Upper lobe of right lung (tissue), 1 donor: ENCODE measurements around the gene ASTN2. TPM values are rescaled to one million over a fixed set of nuclear protein-coding genes. Genes with fewer than 3 reads are reported as not detected.

Experiments
- ATAC-seq: fragments of 200-7000 bp; cut with Tn5 transposase; one replicate; pipeline ENCODE4 v1.9.1; 2020; ENCODE audit warnings: mild to moderate bottlenecking, moderate library complexity
- DNase-seq: peaks from one replicate; pipeline ENCODE4 v3.0.0-alpha.2; 2020
- H3K27ac ChIP-seq: fragments of 200-600 bp; one replicate; pipeline ENCODE4 v1.8.0; 2022
- H3K27me3 ChIP-seq: fragments of 200-600 bp; one replicate; pipeline ENCODE4 v1.8.0; 2022; ENCODE audit warnings: mild to moderate bottlenecking
- H3K36me3 ChIP-seq: fragments of 200-600 bp; one replicate; pipeline ENCODE4 v1.8.0; 2022
- H3K4me1 ChIP-seq: fragments of 200-600 bp; one replicate; pipeline ENCODE4 v1.8.0; 2022
- H3K4me3 ChIP-seq: fragments of 200-600 bp; one replicate; pipeline ENCODE4 v1.8.0; 2022; ENCODE audit warnings: mild to moderate bottlenecking
- H3K9me3 ChIP-seq: fragments of 200-600 bp; one replicate; pipeline ENCODE4 v1.8.0; 2022
- intact Hi-C: fragments of 100-400 bp; cut with DNase I; formaldehyde crosslinking; loops from one replicate; pipeline ENCODE4 v1.11.0; 2022
- total RNA-seq: library from RNA; stranded (reverse); fragmentation: NEBNext Ultra II Directional; extraction: Animal tissue kit (Norgen Biotek cat#: 25700); gene quantifications from one replicate; pipeline ENCODE4 v1.2.1, GENCODE V29; 2021
- TF ChIP-seq, protein P1 (sequence below): fragments of 200-600 bp; IDR thresholded peaks from one replicate; pipeline ENCODE4 v1.8.0; 2022; ENCODE audit warnings: antibody characterized with exemption
- donor health status: DM: no; HTN: yes; CAD: no; lungs with severe emphysema.

ASTN2 gene
- total RNA-seq, 1 donor from 2014 or later: 3.8 TPM

GRCh38 chr9:116795821-116796220 lies 619.0 kb downstream of the ASTN2 start:
- ATAC-seq: no peak
- TF ChIP-seq, protein P1, sequence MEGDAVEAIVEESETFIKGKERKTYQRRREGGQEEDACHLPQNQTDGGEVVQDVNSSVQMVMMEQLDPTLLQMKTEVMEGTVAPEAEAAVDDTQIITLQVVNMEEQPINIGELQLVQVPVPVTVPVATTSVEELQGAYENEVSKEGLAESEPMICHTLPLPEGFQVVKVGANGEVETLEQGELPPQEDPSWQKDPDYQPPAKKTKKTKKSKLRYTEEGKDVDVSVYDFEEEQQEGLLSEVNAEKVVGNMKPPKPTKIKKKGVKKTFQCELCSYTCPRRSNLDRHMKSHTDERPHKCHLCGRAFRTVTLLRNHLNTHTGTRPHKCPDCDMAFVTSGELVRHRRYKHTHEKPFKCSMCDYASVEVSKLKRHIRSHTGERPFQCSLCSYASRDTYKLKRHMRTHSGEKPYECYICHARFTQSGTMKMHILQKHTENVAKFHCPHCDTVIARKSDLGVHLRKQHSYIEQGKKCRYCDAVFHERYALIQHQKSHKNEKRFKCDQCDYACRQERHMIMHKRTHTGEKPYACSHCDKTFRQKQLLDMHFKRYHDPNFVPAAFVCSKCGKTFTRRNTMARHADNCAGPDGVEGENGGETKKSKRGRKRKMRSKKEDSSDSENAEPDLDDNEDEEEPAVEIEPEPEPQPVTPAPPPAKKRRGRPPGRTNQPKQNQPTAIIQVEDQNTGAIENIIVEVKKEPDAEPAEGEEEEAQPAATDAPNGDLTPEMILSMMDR: no peak
- no peaks in the 10 kb centered on the region for H3K36me3 ChIP-seq
- no peak overlapping the region for H3K27ac ChIP-seq
- H3K4me1 ChIP-seq: no peaks in the 10 kb centered on the region
- H3K9me3 ChIP-seq: no peaks in the 10 kb centered on the region
- intact Hi-C loops: no loop called here
- no peaks in the 10 kb centered on the region for H3K27me3 ChIP-seq
- no peak for DNase-seq
- H3K4me3 ChIP-seq: no peak overlapping the region

DNA sequence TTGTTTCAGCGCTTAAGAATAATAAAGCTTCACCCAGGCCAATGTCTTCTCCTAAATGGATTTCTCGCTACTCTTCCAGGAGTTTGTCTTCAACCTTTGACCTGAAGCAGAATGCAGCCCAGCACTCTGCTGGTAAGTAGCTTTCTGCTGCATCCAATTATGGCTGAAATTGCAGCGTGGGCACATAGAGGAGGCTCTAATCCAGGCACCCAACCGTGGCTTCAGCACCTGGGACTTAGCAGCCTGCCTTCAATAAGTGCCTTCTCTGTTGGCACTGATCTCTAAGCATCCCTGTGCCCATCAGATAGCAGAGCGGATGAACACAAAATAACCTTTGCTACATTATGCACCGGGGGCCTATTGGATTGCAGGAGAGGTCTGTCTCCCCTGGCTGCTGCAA lies 622.6 kb downstream of the ASTN2 start:
- no peak overlapping the region for H3K27ac ChIP-seq
- intact Hi-C loops: no loop called here
- no peaks in the 10 kb centered on the region for H3K27me3 ChIP-seq
- TF ChIP-seq, protein P1: no peak
- H3K4me3 ChIP-seq: no peak overlapping the region
- ATAC-seq (no peak), DNase-seq (no peak)
- H3K36me3 ChIP-seq: no peaks in the 10 kb centered on the region
- H3K9me3 ChIP-seq: no peaks in the 10 kb centered on the region
- H3K4me1 ChIP-seq: no peaks in the 10 kb centered on the region

DNA sequence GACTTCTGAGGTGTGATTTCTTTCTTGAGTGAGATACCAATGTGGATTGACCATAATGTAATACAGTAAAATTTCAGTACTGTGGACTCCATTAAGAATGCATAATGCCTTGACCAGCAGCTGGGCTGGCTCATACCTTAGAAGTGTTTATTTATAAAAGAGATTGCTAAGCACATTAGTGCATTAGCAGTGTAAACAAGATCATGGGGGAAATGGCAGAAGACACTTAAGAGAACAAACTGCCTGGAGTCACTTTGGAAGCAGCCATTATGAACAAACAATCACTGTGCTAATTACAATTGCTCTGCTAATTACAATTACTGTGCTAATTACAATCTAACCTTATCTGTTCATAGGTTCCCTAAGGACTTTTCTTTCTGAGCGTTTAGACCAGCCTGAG lies 623.5 kb downstream of the ASTN2 start:
- H3K9me3 ChIP-seq: no peaks in the 10 kb centered on the region
- TF ChIP-seq, protein P1: no peak
- H3K27me3 ChIP-seq: no peaks in the 10 kb centered on the region
- no peaks in the 10 kb centered on the region for H3K36me3 ChIP-seq
- H3K4me1 ChIP-seq: no peaks in the 10 kb centered on the region
- H3K27ac ChIP-seq: no peak overlapping the region
- ATAC-seq (no peak), DNase-seq (no peak)
- no peak overlapping the region for H3K4me3 ChIP-seq
- intact Hi-C loops: no loop called here

- Histone ChIP-seq H3K27ac (no peak overlapping the region), H3K9me3 (no peaks in the 10 kb centered on the region), H3K36me3 (no peaks in the 10 kb centered on the region), H3K4me3 (no peak overlapping the region), H3K4me1 (no peaks in the 10 kb centered on the region), H3K27me3 (no peaks in the 10 kb centered on the region)
- intact Hi-C loops: no loop called here
- ATAC-seq (no peak), DNase-seq (no peak)
- TF ChIP-seq, protein P1: no peak
Measured at GRCh38 chr9:116789081-116789480, 625.8 kb downstream of the ASTN2 start.

GRCh38 chr9:116786737-116787136 lies 628.1 kb downstream of the ASTN2 start:
- no peaks in the 10 kb centered on the region for H3K9me3 ChIP-seq
- no peaks in the 10 kb centered on the region for H3K36me3 ChIP-seq
- H3K4me1 ChIP-seq: no peaks in the 10 kb centered on the region
- no peak overlapping the region for H3K27ac ChIP-seq
- DNase-seq (no peak), ATAC-seq (no peak)
- intact Hi-C loops: no loop called here
- no peak overlapping the region for H3K4me3 ChIP-seq
- H3K27me3 ChIP-seq: no peaks in the 10 kb centered on the region
- TF ChIP-seq, protein P1: no peak

DNA sequence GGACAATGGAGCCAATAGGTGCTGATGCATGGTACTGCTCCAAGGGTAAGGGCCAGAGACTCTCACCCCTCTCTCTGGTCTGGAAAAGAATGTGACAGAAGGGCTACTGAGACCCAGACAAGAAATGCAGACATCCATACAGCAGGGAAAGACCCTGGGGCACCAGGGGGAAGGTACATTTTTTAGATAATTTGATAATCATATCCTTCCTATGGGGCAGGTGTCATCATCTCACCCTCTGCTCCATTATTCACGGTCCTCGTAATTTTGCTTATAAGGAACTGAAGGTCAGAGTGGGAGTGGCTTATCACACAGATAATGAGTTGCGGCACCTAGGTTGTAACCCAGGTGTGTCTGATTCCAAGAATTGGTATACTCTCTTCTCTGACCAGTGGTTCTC lies 637.7 kb downstream of the ASTN2 start:
- Histone ChIP-seq H3K4me1 (no peaks in the 10 kb centered on the region), H3K27ac (no peak overlapping the region), H3K27me3 (no peaks in the 10 kb centered on the region), H3K4me3 (no peak overlapping the region), H3K9me3 (no peaks in the 10 kb centered on the region), H3K36me3 (no peaks in the 10 kb centered on the region)
- DNase-seq: no peak
- ATAC-seq: no peak
- intact Hi-C loops: no loop called here
- TF ChIP-seq, protein P1: no peak
